ENCODE data around the gene HIGD1B.

Gene HIGD1B

GRCh38 chr17:44840936-44841335 is 6.7 kb upstream of the HIGD1B start:
- H3K9me3 ChIP-seq (ENCODE audit: control insufficient read depth in 1 of 2, low read length in 2 of 2), result no peaks in the 10 kb centered on the region
- no peak overlapping the region for H3K27ac ChIP-seq (ENCODE audit: low read length)
- H3K4me1 ChIP-seq (ENCODE audit: control insufficient read depth in 1 of 2, insufficient read depth in 2 of 2, low read length in 2 of 2), result peaks cover 0 to 13% of the 10 kb centered on the region in 2 donors
- no peaks in the 10 kb centered on the region for H3K36me3 ChIP-seq (ENCODE audit: control insufficient read depth in 1 of 2, insufficient read depth in 2 of 2, low read length in 2 of 2)
- H3K27me3 ChIP-seq (ENCODE audit: low read depth, low read length), result no peaks in the 10 kb centered on the region
- no peak overlapping the region for H3K4me3 ChIP-seq (ENCODE audit: low read depth in 1 of 2, low read length in 2 of 2)

GRCh38 chr17:44842748-44843147 is 4.9 kb upstream of the HIGD1B start:
- Histone ChIP-seq H3K4me1 (ENCODE audit: control insufficient read depth in 1 of 2, insufficient read depth in 2 of 2, low read length in 2 of 2) (peaks cover 0 to 13% of the 10 kb centered on the region in 2 donors), H3K27ac (ENCODE audit: low read length) (no peak overlapping the region), H3K27me3 (ENCODE audit: low read depth, low read length) (no peaks in the 10 kb centered on the region), H3K36me3 (ENCODE audit: control insufficient read depth in 1 of 2, insufficient read depth in 2 of 2, low read length in 2 of 2) (no peaks in the 10 kb centered on the region), H3K9me3 (ENCODE audit: control insufficient read depth in 1 of 2, low read length in 2 of 2) (no peaks in the 10 kb centered on the region), H3K4me3 (ENCODE audit: low read depth in 1 of 2, low read length in 2 of 2) (no peak overlapping the region)

- Histone ChIP-seq H3K4me1 (ENCODE audit: control insufficient read depth in 1 of 2, insufficient read depth in 2 of 2, low read length in 2 of 2) (peaks cover 0 to 13% of the 10 kb centered on the region in 2 donors), H3K4me3 (ENCODE audit: low read depth in 1 of 2, low read length in 2 of 2) (no peak overlapping the region), H3K27ac (ENCODE audit: low read length) (no peak overlapping the region), H3K36me3 (ENCODE audit: control insufficient read depth in 1 of 2, insufficient read depth in 2 of 2, low read length in 2 of 2) (peaks cover 0 to 3% of the 10 kb centered on the region in 2 donors), H3K9me3 (ENCODE audit: control insufficient read depth in 1 of 2, low read length in 2 of 2) (no peaks in the 10 kb centered on the region), H3K27me3 (ENCODE audit: low read depth, low read length) (no peaks in the 10 kb centered on the region)
Measured at GRCh38 chr17:44844390-44844830, 3.3 kb upstream of the HIGD1B start.

GRCh38 chr17:44846206-44846605 is 1.5 kb upstream of the HIGD1B start:
- Histone ChIP-seq H3K27me3 (ENCODE audit: low read depth, low read length) (no peaks in the 10 kb centered on the region), H3K36me3 (ENCODE audit: control insufficient read depth in 1 of 2, insufficient read depth in 2 of 2, low read length in 2 of 2) (peaks cover 3 to 19% of the 10 kb centered on the region in 2 donors), H3K4me3 (ENCODE audit: low read depth in 1 of 2, low read length in 2 of 2) (no peak overlapping the region), H3K27ac (ENCODE audit: low read length) (no peak overlapping the region), H3K9me3 (ENCODE audit: control insufficient read depth in 1 of 2, low read length in 2 of 2) (no peaks in the 10 kb centered on the region), H3K4me1 (ENCODE audit: control insufficient read depth in 1 of 2, insufficient read depth in 2 of 2, low read length in 2 of 2) (peaks cover 0 to 13% of the 10 kb centered on the region in 2 donors)

- Histone ChIP-seq H3K9me3 (ENCODE audit: control insufficient read depth in 1 of 2, low read length in 2 of 2) (no peaks in the 10 kb centered on the region), H3K4me3 (ENCODE audit: low read depth in 1 of 2, low read length in 2 of 2) (no peak overlapping the region), H3K27ac (ENCODE audit: low read length) (no peak overlapping the region), H3K4me1 (ENCODE audit: control insufficient read depth in 1 of 2, insufficient read depth in 2 of 2, low read length in 2 of 2) (peaks cover 0 to 7% of the 10 kb centered on the region in 2 donors), H3K27me3 (ENCODE audit: low read depth, low read length) (no peaks in the 10 kb centered on the region), H3K36me3 (ENCODE audit: control insufficient read depth in 1 of 2, insufficient read depth in 2 of 2, low read length in 2 of 2) (peaks cover 16 to 34% of the 10 kb centered on the region in 2 donors)
Measured at GRCh38 chr17:44848257-44848795, 643 bp downstream of the HIGD1B start.

- H3K27ac ChIP-seq (ENCODE audit: low read length), result no peak overlapping the region
- no peaks in the 10 kb centered on the region for H3K27me3 ChIP-seq (ENCODE audit: low read depth, low read length)
- no peak overlapping the region for H3K4me3 ChIP-seq (ENCODE audit: low read depth in 1 of 2, low read length in 2 of 2)
- H3K9me3 ChIP-seq (ENCODE audit: control insufficient read depth in 1 of 2, low read length in 2 of 2), result no peaks in the 10 kb centered on the region
- peaks cover 23 to 41% of the 10 kb centered on the region in 2 donors for H3K36me3 ChIP-seq (ENCODE audit: control insufficient read depth in 1 of 2, insufficient read depth in 2 of 2, low read length in 2 of 2)
- H3K4me1 ChIP-seq (ENCODE audit: control insufficient read depth in 1 of 2, insufficient read depth in 2 of 2, low read length in 2 of 2), result peaks cover 0 to 5% of the 10 kb centered on the region in 2 donors
Measured at GRCh38 chr17:44848961-44849489, 1.3 kb downstream of the HIGD1B start.

- Histone ChIP-seq H3K36me3 (ENCODE audit: control insufficient read depth in 1 of 2, insufficient read depth in 2 of 2, low read length in 2 of 2) (peaks cover 33 to 51% of the 10 kb centered on the region in 2 donors), H3K27me3 (ENCODE audit: low read depth, low read length) (no peaks in the 10 kb centered on the region), H3K9me3 (ENCODE audit: control insufficient read depth in 1 of 2, low read length in 2 of 2) (no peaks in the 10 kb centered on the region), H3K4me3 (ENCODE audit: low read depth in 1 of 2, low read length in 2 of 2) (no peak overlapping the region), H3K4me1 (ENCODE audit: control insufficient read depth in 1 of 2, insufficient read depth in 2 of 2, low read length in 2 of 2) (no peaks in the 10 kb centered on the region), H3K27ac (ENCODE audit: low read length) (no peak overlapping the region)
Measured at GRCh38 chr17:44850025-44850424, 2.3 kb downstream of the HIGD1B start.

- no peak overlapping the region for H3K27ac ChIP-seq (ENCODE audit: low read length)
- H3K36me3 ChIP-seq (ENCODE audit: control insufficient read depth in 1 of 2, insufficient read depth in 2 of 2, low read length in 2 of 2), result peaks cover 34 to 57% of the 10 kb centered on the region in 2 donors
Measured at GRCh38 chr17:44850612-44851011, 2.9 kb downstream of the HIGD1B start.

GRCh38 chr17:44854192-44854591 is 6.5 kb downstream of the HIGD1B start:
- Histone ChIP-seq H3K4me1 (ENCODE audit: control insufficient read depth in 1 of 2, insufficient read depth in 2 of 2, low read length in 2 of 2) (no peaks in the 10 kb centered on the region), H3K36me3 (ENCODE audit: control insufficient read depth in 1 of 2, insufficient read depth in 2 of 2, low read length in 2 of 2) (peaks cover 52 to 91% of the 10 kb centered on the region in 2 donors)

More at GRCh38 chr17:44850612-44851011, 2.9 kb downstream of the HIGD1B start:
- no peaks in the 10 kb centered on the region for H3K9me3 ChIP-seq (ENCODE audit: control insufficient read depth in 1 of 2, low read length in 2 of 2)
- H3K27me3 ChIP-seq (ENCODE audit: low read depth, low read length), result no peaks in the 10 kb centered on the region
- no peak overlapping the region for H3K4me3 ChIP-seq (ENCODE audit: low read depth in 1 of 2, low read length in 2 of 2)
- H3K4me1 ChIP-seq (ENCODE audit: control insufficient read depth in 1 of 2, insufficient read depth in 2 of 2, low read length in 2 of 2), result no peaks in the 10 kb centered on the region

GRCh38 chr17:44859701-44860100 is 12.0 kb downstream of the HIGD1B start:
- Histone ChIP-seq H3K4me1 (ENCODE audit: control insufficient read depth in 1 of 2, insufficient read depth in 2 of 2, low read length in 2 of 2) (no peaks in the 10 kb centered on the region), H3K27ac (ENCODE audit: low read length) (no peak overlapping the region), H3K36me3 (ENCODE audit: control insufficient read depth in 1 of 2, insufficient read depth in 2 of 2, low read length in 2 of 2) (peaks cover 64 to 91% of the 10 kb centered on the region in 2 donors), H3K4me3 (ENCODE audit: low read depth in 1 of 2, low read length in 2 of 2) (no peak overlapping the region), H3K9me3 (ENCODE audit: control insufficient read depth in 1 of 2, low read length in 2 of 2) (no peaks in the 10 kb centered on the region), H3K27me3 (ENCODE audit: low read depth, low read length) (no peaks in the 10 kb centered on the region)

More at GRCh38 chr17:44854192-44854591, 6.5 kb downstream of the HIGD1B start:
- H3K9me3 ChIP-seq (ENCODE audit: control insufficient read depth in 1 of 2, low read length in 2 of 2), result no peaks in the 10 kb centered on the region
- no peak overlapping the region for H3K4me3 ChIP-seq (ENCODE audit: low read depth in 1 of 2, low read length in 2 of 2)
- H3K27ac ChIP-seq (ENCODE audit: low read length), result no peak overlapping the region
- no peaks in the 10 kb centered on the region for H3K27me3 ChIP-seq (ENCODE audit: low read depth, low read length)

- Histone ChIP-seq H3K27me3 (ENCODE audit: low read depth, low read length) (no peaks in the 10 kb centered on the region), H3K4me1 (ENCODE audit: control insufficient read depth in 1 of 2, insufficient read depth in 2 of 2, low read length in 2 of 2) (peaks cover 0 to 4% of the 10 kb centered on the region in 2 donors), H3K36me3 (ENCODE audit: control insufficient read depth in 1 of 2, insufficient read depth in 2 of 2, low read length in 2 of 2) (peaks cover 52 to 67% of the 10 kb centered on the region in 2 donors), H3K9me3 (ENCODE audit: control insufficient read depth in 1 of 2, low read length in 2 of 2) (no peaks in the 10 kb centered on the region), H3K27ac (ENCODE audit: low read length) (no peak overlapping the region), H3K4me3 (ENCODE audit: low read depth in 1 of 2, low read length in 2 of 2) (no peak overlapping the region)
Measured at GRCh38 chr17:44862278-44862914, 14.7 kb downstream of the HIGD1B start.
